Astrocyte (in vitro differentiated cells and primary cell): Measurements from ENCODE around the gene CLCN3. TPM values are rescaled to one million over a fixed set of nuclear protein-coding genes. Genes with fewer than 3 reads are reported as not detected.

Experiments
- DNase-seq: peaks from one replicate; pipeline ENCODE4 v3.0.0-alpha.2; 2010; ENCODE audit warnings: low read depth
- FAIRE-seq: peaks from 2 replicates; lab custom pipeline; 2011; peaks lifted over from hg19 to GRCh38; lab: Jason Lieb, UNC
- H2AFZ ChIP-seq: 2 replicates; pipeline ENCODE4 v1.6.0; 2012; ENCODE audit warnings: low read depth, low read length, inconsistent platforms
- H3K27ac ChIP-seq: 2 replicates; pipeline ENCODE4 v1.5.1; 2011; ENCODE audit warnings: low read depth, low read length, inconsistent platforms
- H3K27me3 ChIP-seq: 2 replicates; pipeline ENCODE4 v1.6.0; 2011; ENCODE audit warnings: low read length, inconsistent platforms; ENCODE audit not compliant: insufficient read depth
- H3K36me3 ChIP-seq: 2 replicates; pipeline ENCODE4 v1.5.1; 2011; ENCODE audit warnings: low read length, inconsistent platforms; ENCODE audit not compliant: insufficient read depth
- H3K4me1 ChIP-seq: 2 replicates; pipeline ENCODE4 v1.5.1; 2011; ENCODE audit warnings: low read length, inconsistent platforms; ENCODE audit not compliant: insufficient read depth
- H3K4me2 ChIP-seq: 2 replicates; pipeline ENCODE4 v1.6.0; 2012; ENCODE audit warnings: low read length, inconsistent platforms
- H3K4me3 ChIP-seq: 2 replicates; pipeline ENCODE4 v1.5.1; 2011; ENCODE audit warnings: low read depth, mild to moderate bottlenecking, low read length, inconsistent platforms; ENCODE audit not compliant: insufficient read depth
- H3K79me2 ChIP-seq: 2 replicates; pipeline ENCODE4 v1.6.0; 2012; ENCODE audit warnings: mild to moderate bottlenecking, low read length, inconsistent platforms; ENCODE audit not compliant: insufficient read depth
- H3K9ac ChIP-seq: 2 replicates; pipeline ENCODE4 v1.6.0; 2012; ENCODE audit warnings: mild to moderate bottlenecking, low read length, inconsistent platforms
- H3K9me3 ChIP-seq: 2 replicates; pipeline ENCODE4 v1.5.1; 2012; ENCODE audit warnings: low read depth, mild to moderate bottlenecking, low read length, inconsistent platforms; ENCODE audit not compliant: insufficient read depth
- H4K20me1 ChIP-seq: 2 replicates; pipeline ENCODE4 v1.6.0; 2012; ENCODE audit warnings: low read length, inconsistent platforms; ENCODE audit not compliant: insufficient read depth
- H3K27ac Mint-ChIP-seq: one replicate; pipeline ENCODE4 v1.8.0; 2021; ENCODE audit warnings: mild to moderate bottlenecking, mixed read lengths; ENCODE audit not compliant: unreplicated experiment
- H3K27me3 Mint-ChIP-seq: one replicate; pipeline ENCODE4 v1.8.0; 2021; ENCODE audit warnings: low read depth, mixed read lengths; ENCODE audit not compliant: unreplicated experiment
- H3K36me3 Mint-ChIP-seq: one replicate; pipeline ENCODE4 v1.8.0; 2021; ENCODE audit warnings: low read depth, mixed read lengths; ENCODE audit not compliant: unreplicated experiment
- H3K4me1 Mint-ChIP-seq: one replicate; pipeline ENCODE4 v1.8.0; 2021; ENCODE audit warnings: low read depth, mixed read lengths; ENCODE audit not compliant: unreplicated experiment
- H3K4me3 Mint-ChIP-seq: one replicate; pipeline ENCODE4 v1.8.0; 2021; ENCODE audit warnings: mild to moderate bottlenecking, moderate library complexity, mixed read lengths; ENCODE audit not compliant: unreplicated experiment
- H3K9me3 Mint-ChIP-seq: one replicate; pipeline ENCODE4 v1.8.0; 2021; ENCODE audit warnings: mild to moderate bottlenecking, mixed read lengths; ENCODE audit not compliant: unreplicated experiment
- CTCF ChIP-seq: IDR thresholded peaks from 2 replicates; pipeline ENCODE4 v1.5.1; 2011; ENCODE audit warnings: low read depth, mild to moderate bottlenecking, inconsistent platforms, low read length, moderate library complexity; ENCODE audit not compliant: insufficient read depth
- EZH2 ChIP-seq: IDR thresholded peaks from 2 replicates; pipeline ENCODE4 v1.6.1; 2012; ENCODE audit warnings: mild to moderate bottlenecking, low read length, inconsistent platforms; ENCODE audit not compliant: insufficient read depth
- total RNA-seq: library from RNA; stranded (reverse); gene quantifications from 2 replicates; pipeline ENCODE4 v1.2.1, GENCODE V29; 2021

CLCN3 gene
- total RNA-seq, 1 donor from 2014 or later, result 51.1 TPM

- Histone ChIP-seq H2AFZ (peak overlapping the region; percentile 97), H3K79me2 (peaks cover 22% of the 10 kb centered on the region), H3K9ac (peak overlapping the region; percentile 81), H3K36me3 (no peaks in the 10 kb centered on the region), H3K27ac (peak overlapping the region; percentile 49), H3K4me3 (peak overlapping the region; percentile 96), H3K4me2 (peak overlapping the region; percentile 94), H3K4me1 (peaks cover 11% of the 10 kb centered on the region), H4K20me1 (peaks cover 8% of the 10 kb centered on the region), H3K9me3 (no peaks in the 10 kb centered on the region), H3K27me3 (no peaks in the 10 kb centered on the region)
- Mint-ChIP-seq H3K36me3 (no peaks in the 10 kb centered on the region), H3K27me3 (no peaks in the 10 kb centered on the region), H3K27ac (peak overlapping the region; percentile 36), H3K4me3 (peak overlapping the region; percentile 94), H3K9me3 (no peaks in the 10 kb centered on the region), H3K4me1 (peaks cover 6% of the 10 kb centered on the region)
- DNase-seq (no peak), FAIRE-seq (peak; percentile 67)
- TF ChIP-seq EZH2 (no peak), CTCF (no peak)
These were observed 136.7 kb downstream of the CLCN3 start for GRCh38 chr4:169756971-169757574.

- H3K36me3 Mint-ChIP-seq, result no peaks in the 10 kb centered on the region
- peaks cover 6% of the 10 kb centered on the region for H3K4me1 Mint-ChIP-seq
- Histone ChIP-seq H3K4me3 (peak within 1 kb of the TSS; percentile 96), H3K27ac (peak within 1 kb of the TSS; percentile 49), H3K79me2 (peaks cover 22% of the 10 kb centered on the region), H3K36me3 (no peaks in the 10 kb centered on the region), H3K4me1 (peaks cover 11% of the 10 kb centered on the region), H3K27me3 (no peaks in the 10 kb centered on the region), H3K9ac (peak within 1 kb of the TSS; percentile 81), H2AFZ (peak within 1 kb of the TSS; percentile 97), H3K9me3 (no peaks in the 10 kb centered on the region), H3K4me2 (peak within 1 kb of the TSS; percentile 94), H4K20me1 (peaks cover 8% of the 10 kb centered on the region)
- no peaks in the 10 kb centered on the region for H3K27me3 Mint-ChIP-seq
- peak within 1 kb of the TSS; percentile 94 for H3K4me3 Mint-ChIP-seq
- no peaks in the 10 kb centered on the region for H3K9me3 Mint-ChIP-seq
- peak; percentile 59 for DNase-seq
- H3K27ac Mint-ChIP-seq, result peak within 1 kb of the TSS; percentile 61
- no peak for TF ChIP-seq EZH2
- no peak for TF ChIP-seq CTCF
- FAIRE-seq, result no peak
These were observed 137.3 kb downstream of the CLCN3 start, which contains the start of gene HPF1 for GRCh38 chr4:169757575-169758184. Gene HPF1 (minus strand): TSS chr4:169757944. CDS start chr4:169757877, 67 bp downstream.
